Suppressor macrophage treated with lipopolysaccharide for 1 hour (primary cell): Measurements from ENCODE around the gene CCM2L.

Experiments used
- DNase-seq, 3 donors: peaks; one replicate each; pipeline ENCODE4 v3.0.0-alpha.2; 2020 to 2022

The CCM2L gene

DNA sequence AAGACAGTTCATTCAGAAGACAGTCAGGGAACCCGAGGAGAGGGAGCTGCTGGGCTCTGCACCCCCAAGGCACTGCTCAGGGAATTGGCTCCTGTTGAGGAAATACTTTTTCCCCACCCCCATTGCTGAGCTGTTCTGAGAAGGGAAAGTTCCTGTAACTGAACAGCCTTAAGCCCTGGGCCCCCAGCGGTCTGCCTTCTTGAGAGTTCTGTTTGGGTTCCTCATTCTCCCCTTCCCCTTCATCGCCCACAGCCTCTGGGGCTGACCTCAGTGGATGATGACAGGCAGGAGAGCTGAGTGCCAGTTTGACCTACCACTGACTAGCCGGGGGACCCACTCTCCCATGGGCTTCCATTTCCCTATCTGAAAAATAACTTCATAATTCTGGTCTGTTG lies 52.5 kb downstream of the CCM2L start:
- DNase-seq = peak; percentile 97 to 99 (median 97)

GRCh38 chr20:32063695-32064094 lies 53.5 kb downstream of the CCM2L start:
- DNase-seq = peak; percentile 79 to 84 (median 82)

DNA sequence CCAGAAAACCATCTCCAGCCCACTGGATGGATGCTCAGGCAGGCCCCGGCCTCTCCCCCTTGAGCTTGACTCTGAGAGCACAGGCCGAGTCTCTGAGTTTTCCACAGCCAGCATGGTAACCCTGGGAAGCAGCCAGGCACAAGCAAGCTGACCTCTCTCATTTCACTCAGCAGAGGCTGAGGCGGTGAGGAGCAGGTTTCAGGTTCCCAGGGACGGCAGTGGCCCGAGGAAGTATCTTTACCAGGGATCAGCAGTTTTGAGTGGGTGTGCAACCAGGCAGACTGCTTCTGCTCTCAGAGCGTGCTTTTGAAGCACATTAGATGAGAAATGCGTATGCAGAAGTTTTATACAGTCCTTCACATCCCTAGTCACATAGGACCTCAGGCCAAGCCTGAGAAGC lies 54.4 kb downstream of the CCM2L start:
- DNase-seq = peak; percentile 50 to 64 (median 56)

DNA sequence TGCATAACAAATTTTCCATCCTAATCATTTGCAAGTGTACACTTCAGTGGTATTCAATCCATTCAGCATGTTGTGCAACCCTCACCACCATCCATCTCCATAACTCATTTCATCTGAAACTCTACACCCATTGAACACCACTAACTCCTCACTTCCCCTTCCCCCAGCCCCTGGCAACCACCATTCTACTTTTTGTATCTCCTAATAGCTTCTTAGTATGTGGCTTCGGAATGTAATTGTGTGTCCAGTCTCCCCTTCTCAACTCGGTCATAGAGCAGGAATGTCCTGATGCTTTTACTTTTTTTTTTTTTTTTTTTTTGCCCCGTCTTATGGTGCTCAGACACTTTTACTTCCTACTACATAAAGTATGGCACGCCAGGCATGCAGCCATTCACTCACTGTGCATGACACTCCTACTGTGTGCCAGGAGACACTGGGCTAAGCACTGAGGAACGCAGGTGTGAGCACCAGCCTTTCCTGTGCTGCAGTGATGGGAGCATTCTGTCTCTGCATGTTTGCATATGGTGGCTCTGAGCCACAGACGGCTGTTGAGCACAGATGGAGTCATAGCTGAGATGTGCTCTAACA lies 57.1 kb downstream of the CCM2L start:
- no peak for DNase-seq

DNA sequence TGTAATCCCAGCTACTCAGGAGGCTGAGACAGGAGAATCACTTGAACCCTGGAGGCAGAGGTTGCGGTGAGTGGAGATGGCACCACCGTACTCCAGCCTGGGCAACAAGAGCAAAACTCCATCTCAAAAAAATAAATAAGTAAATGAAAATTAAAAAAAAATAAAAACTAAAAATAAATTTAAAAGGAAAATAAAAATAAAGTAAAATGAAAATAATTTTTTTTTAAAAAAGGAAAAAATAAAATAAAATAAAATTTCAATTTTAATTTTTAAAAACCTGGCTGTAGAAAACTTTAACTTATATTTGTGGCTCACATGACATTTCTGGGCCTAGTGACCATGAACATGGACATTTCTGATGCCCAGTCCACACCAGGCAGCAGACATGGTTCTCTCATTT lies 57.9 kb downstream of the CCM2L start:
- DNase-seq = no peak

GRCh38 chr20:32069711-32070110 lies 59.5 kb downstream of the CCM2L start:
- no peak for DNase-seq

GRCh38 chr20:32070282-32070681 lies 60.0 kb downstream of the CCM2L start:
- DNase-seq = no peak

DNA sequence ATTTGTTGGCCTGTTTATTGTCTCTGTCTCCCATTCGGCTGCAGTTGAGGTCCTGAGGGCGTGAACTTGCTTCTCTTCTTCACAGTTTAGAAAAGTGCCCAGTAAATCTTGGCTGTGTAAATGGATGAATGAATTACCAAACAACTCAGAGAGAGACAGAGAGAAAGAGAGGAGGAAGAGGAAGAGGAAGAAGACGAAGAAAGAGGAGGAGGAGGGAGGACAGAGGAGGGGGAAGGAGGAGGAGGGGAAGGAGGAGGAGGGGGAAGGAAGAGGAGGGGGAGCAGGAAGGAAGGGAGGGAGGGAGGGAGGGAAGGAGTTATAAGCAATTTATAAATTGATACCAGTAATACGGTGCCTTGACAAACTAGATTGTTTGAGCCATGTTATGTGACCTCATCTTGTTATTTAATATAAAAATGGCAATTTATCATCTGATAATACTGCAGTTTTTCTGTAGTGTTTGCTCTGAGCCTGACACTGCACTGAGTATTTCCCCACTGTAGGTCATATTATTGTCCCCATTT lies 60.5 kb downstream of the CCM2L start:
- DNase-seq = no peak

- no peak for DNase-seq
These were observed 61.3 kb downstream of the CCM2L start for GRCh38 chr20:32071395-32072167.

DNA sequence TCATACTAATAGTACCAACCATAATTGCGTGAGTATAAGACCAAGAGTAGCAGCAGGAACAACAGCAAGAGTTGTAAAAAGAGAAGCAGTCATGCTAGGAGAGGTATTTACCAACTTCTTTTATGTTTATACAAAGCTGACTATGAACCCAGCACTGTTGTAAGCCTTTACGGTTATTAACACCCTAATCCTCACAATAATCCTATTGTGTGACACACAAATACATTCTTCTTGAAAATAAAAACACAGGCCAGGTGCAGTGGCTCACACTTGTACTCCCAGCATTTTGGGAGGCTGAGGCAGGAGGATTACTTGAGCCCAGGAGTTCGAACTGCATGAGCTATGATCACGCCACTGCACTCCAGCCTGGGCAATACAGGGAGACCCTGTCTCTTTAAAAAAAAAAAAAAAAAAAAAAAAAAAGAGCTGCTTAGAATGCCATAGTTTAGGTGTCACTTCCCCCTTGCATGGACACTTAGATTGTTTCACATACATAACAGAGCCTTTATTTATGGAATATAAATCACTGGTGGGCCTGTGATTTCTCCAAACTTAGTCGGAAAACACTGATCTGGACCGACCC lies 62.0 kb downstream of the CCM2L start:
- DNase-seq = no peak

DNA sequence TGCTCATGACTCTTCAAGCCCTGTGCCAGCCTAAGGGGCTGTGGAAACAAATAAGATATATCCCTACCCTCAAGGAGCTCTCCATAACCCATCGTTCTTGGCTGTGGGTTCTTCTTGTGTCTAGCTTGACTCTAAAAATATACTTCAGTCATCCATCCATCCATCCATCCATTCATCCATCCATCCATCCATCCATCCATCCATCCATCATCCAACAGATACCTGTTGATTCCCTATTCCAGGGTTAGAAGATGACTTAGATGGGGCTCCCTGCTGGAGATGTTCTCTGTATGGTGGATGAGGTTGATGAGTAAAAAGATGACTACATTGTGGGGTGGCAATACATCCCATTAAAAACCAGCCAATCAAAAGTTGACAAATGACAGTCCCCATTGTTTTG lies 65.3 kb downstream of the CCM2L start:
- DNase-seq = no peak

GRCh38 chr20:32077190-32077589 lies 67.0 kb downstream of the CCM2L start:
- DNase-seq = peak; percentile 58 to 61 (median 60)

DNA sequence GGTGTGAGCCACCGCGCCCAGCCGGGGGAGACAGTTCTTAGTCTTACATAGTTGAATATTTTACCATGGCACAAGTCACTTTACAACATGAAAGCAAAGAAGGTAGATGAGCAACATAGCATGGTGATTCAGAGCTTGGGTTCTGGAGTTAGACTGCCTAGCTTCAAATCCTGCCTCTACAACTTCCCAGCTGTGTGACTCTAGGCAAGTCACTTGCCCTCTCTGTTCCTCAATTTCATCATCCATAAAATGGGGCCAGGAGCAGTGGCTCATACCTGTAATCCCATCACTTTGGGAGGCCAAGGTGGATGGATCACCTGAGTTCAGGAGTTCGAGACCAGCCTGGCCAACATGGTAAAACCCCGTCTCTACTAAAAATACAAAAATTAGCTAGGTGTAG lies 68.1 kb downstream of the CCM2L start:
- no peak for DNase-seq

- no peak for DNase-seq
These were observed 68.6 kb downstream of the CCM2L start for GRCh38 chr20:32078791-32079190.

- DNase-seq = no peak
These were observed 69.4 kb downstream of the CCM2L start for GRCh38 chr20:32079655-32080109.

GRCh38 chr20:32080783-32081182 lies 70.5 kb downstream of the CCM2L start:
- DNase-seq = no peak
